Epithelial cell of esophagus (primary cell): ENCODE results near the gene IRF4.

Experiments
- DNase-seq: peaks from one replicate; pipeline ENCODE4 v3.0.0; 2010; ENCODE audit warnings: low read depth
- H3K4me3 ChIP-seq: 2 replicates; pipeline ENCODE4 v1.5.1; 2011; ENCODE audit warnings: mild to moderate bottlenecking, low read length, control low read depth
- CTCF ChIP-seq: IDR thresholded peaks from 2 replicates; pipeline ENCODE4 v1.5.1; 2011; ENCODE audit warnings: low read depth, mild to moderate bottlenecking, low read length, control low read depth, inconsistent platforms; ENCODE audit not compliant: insufficient read depth; ENCODE audit errors: missing control alignments

The IRF4 gene

GRCh38 chr6:456358-456867 lies 64.9 kb downstream of the IRF4 start:
- no peak overlapping the region for H3K4me3 ChIP-seq
- no peak for TF ChIP-seq CTCF
- DNase-seq: no peak

GRCh38 chr6:456887-457286 lies 65.3 kb downstream of the IRF4 start:
- no peak for TF ChIP-seq CTCF
- DNase-seq: no peak
- no peak overlapping the region for H3K4me3 ChIP-seq
